Fibroblast of mammary gland (primary cell): Measurements from ENCODE around the gene AACS.

Experiments used
- DNase-seq: peaks from one replicate; pipeline ENCODE4 v3.0.0-alpha.2; 2010; ENCODE audit warnings: low read depth
- H3K4me3 ChIP-seq: 2 replicates; pipeline ENCODE4 v1.5.1; 2011; ENCODE audit warnings: low read depth, mild to moderate bottlenecking, low read length, moderate library complexity; ENCODE audit not compliant: control insufficient read depth
- CTCF ChIP-seq: conservative IDR thresholded peaks from 2 replicates; pipeline ENCODE4 v1.5.1; 2011; ENCODE audit warnings: low read depth, low read length, inconsistent platforms; ENCODE audit not compliant: control insufficient read depth, insufficient read depth

Gene AACS

GRCh38 chr12:125121106-125121505 lies 55.9 kb downstream of the AACS start:
- DNase-seq: no peak
- TF ChIP-seq CTCF: no peak
- H3K4me3 ChIP-seq: no peak overlapping the region

GRCh38 chr12:125122668-125123067 lies 57.4 kb downstream of the AACS start:
- H3K4me3 ChIP-seq: no peak overlapping the region
- DNase-seq: no peak
- no peak for TF ChIP-seq CTCF

DNA sequence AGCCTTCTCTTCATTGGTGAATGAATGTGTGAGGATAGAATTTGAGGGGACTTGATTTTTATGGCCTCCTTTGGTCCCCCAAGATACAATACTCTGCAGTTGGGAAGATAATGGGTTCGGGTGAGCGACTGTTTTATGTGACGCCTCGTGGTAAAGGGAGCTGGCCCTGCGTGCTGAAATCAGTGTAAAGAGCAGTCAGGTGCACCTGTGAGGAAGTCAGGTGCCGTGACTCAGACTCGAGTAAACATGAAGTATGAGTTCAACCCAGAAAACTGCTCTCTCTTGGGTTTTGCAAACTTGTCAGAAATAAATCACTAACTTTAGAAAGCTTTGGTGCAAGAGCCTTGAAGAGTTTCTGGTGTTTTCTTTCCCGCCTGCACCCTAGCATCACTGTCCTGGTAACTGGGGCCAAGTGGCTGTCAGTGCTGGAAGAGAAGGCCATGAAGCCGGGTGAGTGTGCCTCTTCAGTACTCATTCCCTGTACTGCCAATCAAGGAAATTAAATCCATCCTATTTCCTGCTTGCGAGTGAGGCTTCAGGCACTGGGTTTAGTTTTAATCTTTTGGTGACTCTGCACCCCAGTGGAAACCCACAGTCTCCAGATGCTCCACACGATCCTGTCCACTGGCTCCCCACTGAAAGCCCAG lies 59.2 kb downstream of the AACS start:
- TF ChIP-seq CTCF: no peak
- H3K4me3 ChIP-seq: no peak overlapping the region
- no peak for DNase-seq

DNA sequence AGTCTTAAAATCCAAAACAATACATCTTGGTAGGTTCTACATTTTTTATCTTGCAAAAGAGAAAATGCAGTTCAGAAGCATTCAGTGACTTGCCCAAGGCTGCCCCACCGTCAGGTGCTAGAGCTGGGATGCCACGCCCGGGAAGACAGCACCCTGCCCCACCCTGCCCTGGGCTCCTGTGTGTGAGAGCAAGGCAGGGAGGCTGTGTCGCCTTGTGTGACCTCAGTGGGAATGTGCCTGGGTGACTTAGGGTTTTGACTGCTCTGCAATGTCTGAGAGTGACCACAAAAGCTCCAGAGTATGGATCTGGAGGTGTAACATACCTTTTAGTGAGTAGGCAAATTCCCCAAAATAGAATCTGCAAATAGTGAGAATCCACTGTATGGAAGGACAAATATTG lies 60.0 kb downstream of the AACS start:
- no peak for TF ChIP-seq CTCF
- DNase-seq: no peak
- H3K4me3 ChIP-seq: no peak overlapping the region

DNA sequence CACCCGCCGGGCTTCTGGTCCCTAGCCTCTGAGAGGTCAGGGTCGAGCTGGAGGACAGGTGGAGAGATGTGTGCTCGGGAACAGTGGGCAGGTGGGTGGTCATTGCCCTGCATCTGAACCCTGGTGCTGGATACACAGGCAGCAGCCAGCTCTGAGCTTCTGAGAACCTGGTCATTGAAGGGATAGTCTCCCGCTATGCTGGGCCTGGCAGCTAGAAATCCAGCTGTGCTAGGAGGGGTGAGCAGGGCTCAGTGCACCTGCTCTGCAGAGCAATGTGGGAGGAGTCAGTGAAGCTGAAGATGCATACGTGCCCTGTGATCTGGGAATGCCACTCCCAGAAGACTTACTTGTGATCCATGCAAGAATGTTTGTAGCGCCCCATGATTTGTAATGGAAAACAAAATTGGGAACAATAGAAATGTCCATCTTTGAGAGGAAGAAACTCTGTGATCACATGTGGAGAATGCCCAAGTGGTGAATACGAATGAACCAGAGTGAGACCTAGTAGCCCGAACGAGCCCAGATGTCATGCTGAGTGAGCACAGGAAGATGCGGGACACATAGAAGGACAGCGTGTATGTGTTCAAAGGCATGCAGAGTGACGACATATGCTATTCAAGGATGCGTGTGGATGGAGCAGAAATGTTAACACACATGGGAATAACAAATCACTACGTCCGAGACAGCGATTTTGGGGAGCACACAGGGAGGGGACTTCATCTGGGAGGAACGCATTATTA lies 63.4 kb downstream of the AACS start:
- no peak for TF ChIP-seq CTCF
- no peak overlapping the region for H3K4me3 ChIP-seq

GRCh38 chr12:125129179-125129571 lies 63.9 kb downstream of the AACS start:
- DNase-seq: no peak
- H3K4me3 ChIP-seq: no peak overlapping the region
- TF ChIP-seq CTCF: no peak

More for the DNA sequence above, 63.4 kb downstream of the AACS start:
- no peak for DNase-seq
